HG03060 (cell line): ENCODE data around the gene HTRA3.
"Not testable (repeated sequence)": the region's sequence is repeated elsewhere in the genome, so short reads cannot be mapped to it uniquely, and the experiment has no call there.

Experiments
- ATAC-seq: cut with Tn5 transposase; IDR thresholded peaks from one replicate; pipeline ENCODE4 v1.9.1; 2021; ENCODE audit warnings: low read depth, moderate number of reproducible peaks; ENCODE audit not compliant: unreplicated experiment

Gene HTRA3

DNA sequence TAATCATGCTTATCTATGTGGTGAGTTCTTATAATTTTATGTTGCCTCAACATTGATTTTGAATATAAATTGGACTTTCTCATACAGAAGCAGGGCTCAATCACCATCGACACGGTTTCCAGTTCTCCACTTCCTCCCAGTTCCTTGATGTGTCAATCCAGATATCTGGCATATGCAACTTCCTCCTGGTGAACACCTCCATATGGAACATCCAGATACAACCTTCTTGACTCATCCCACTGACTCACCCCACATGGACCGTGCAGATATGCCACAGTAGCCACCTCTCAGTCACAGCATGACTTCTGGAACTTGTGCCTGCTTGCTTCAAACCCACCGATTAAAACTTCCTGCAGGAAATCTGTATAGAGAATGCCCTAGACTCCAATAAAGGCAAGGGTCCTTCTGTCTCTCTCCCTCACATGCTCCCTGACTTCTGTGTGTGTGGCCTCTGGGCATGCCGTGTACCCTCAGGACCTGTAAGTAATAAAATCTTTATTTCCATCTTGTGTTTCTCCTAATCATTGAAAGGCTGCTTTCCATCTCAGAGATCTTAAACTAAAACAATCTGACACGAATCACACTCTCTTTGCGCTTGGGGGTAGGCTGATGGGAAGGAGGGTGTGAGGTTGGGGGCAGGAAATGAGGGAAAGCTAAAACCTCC lies 67.0 kb downstream of the HTRA3 start:
- ATAC-seq: no peak

DNA sequence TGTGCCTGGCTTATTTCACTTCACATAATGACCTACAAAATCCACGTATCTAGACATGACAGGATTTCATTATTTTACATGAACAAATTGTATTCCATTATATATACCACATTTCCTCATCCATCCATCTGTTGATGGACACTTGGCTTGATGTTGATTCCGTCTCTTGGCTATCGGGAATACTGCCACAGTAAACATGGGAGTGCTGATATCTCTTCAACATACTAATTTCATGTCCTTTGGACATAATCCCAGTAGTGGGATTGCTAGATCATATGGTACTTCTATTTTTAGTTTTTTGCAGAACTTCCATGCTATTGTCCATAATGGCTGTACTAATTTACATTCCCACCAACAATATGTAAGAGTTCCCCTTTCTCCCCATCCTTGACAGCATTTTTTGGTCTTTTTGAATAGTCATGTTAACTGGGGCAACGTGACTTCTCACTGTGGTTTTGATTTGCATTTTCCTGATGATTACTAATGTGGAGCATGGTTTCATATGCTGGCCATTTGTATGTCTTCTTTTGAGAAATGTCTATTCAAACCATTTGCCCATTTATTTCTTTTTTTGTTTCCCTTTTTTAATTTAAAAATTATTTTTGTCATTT lies 68.9 kb downstream of the HTRA3 start:
- no peak for ATAC-seq

DNA sequence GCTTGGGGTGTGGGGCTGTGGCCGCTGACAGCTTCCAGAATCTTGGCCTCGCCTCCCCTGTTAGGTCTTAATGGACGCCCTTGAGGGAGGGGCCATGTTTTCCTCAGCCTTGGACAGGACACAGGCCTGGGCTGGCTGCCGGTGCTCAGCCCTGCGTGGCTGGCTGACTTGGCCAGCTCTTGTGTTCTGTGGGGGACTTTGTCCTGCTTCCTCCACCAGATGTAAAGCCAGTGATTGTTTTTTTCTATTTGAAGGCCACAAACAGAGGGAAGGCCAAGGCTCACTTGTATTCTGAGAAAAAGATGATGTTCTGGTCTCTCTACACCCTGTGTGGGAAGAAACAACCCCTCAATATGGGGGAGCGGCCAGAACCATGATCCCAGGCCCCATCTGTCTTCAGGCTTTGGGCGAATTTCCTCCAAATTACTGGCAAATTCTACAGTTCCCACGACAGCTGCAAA lies 71.3 kb downstream of the HTRA3 start:
- ATAC-seq: no peak

DNA sequence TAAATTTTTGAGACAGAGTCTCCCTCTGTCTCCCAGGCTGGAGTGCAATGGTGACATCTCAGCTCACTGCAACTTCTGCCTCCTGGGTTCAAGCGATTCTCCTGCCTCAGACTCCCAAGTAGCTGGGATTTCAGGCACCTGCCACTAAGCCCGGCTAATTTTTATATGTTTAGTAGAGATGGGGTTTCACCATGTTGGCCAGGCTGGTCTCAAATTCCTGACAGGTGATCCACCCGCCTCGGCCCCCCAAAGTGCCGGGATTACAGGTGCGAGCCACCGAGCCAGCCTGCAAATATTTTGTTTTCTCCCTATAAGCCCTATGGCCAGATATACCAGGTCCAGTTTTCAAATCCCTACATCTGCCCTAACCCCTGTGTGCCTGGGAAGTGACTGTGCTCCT lies 71.7 kb downstream of the HTRA3 start:
- ATAC-seq: not testable (repeated sequence)

DNA sequence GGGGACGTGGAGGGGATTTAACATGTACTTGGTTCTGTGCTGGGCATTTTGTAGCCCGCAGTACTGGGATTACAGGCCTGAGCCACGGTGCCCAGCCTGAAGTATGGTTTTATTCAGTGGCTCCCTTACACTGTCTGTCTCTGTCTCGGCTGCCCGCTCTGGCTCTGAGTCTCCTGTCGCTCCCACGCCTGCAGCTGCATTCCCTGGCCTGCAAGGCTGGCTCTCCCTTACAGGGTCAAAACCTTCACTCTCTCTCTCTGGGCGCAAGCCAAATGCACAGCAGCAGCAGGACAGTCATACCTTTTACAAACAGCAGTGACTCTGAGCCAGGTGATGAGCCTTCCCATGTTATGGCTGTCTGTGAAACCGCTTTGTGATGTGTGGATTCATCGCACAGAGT lies 72.1 kb downstream of the HTRA3 start:
- ATAC-seq: no peak

DNA sequence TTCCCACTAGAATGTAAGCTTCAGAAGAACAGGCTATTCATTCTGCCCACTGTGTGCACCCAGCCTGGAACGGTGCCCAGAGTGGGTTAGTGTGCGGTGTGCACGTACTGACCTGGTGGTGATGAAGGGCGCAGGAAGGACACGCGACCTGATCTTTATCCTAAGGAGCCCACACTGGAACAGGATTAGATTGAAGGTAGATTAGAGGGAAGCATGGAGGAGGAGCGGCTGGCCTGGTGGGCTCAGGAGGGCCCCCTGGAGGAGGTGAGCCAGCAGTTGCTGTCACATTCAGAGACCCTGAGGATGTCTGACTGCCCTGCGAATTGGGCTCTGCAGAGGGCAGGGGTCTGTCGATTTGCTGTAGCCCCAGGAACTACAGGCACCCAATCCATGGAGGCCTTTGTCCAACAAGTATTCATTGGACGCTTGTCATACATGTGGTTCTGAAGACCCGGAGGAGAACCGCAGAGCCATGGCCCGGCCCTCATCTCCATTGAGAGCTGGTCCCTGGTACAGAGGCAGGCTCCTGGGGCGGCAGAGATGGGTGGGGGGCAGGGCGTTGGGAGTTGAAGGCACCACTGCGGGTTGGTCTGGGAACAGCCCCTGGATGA lies 73.2 kb downstream of the HTRA3 start:
- no peak for ATAC-seq

DNA sequence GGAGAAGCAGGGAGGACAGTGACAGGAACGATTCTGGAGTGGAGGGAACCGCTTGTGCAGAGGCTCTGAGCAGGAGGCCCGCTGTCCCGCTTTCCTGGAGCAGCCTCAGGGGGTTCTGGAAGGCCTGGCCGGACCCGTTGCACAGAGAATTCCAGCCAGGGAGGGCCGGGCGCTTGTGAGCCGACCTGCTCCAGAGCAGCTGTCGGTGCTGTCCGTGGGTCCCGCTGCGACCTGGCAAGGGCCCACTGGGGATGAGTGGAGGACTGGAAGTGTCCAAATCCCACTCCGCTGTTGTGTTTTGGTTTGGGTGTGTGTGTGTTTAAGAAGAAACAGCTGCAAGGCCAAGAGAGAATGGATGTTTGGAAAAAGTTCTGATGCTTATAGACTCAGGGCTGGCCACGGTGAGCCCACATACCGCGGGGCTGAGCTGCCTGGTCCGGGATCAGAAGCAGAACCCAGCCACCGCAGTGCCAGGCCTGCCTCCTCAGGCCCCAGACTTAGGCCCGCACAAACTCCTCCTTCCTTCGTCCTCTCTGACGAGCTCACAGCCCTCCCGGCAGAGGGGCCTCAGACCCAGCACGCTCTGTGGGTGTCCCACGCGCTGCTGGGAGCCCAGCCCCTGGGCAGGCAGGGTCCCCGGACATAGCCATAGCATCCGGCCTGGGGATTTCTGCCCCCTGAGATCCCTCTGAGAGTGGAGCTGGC lies 73.9 kb downstream of the HTRA3 start:
- no peak for ATAC-seq

DNA sequence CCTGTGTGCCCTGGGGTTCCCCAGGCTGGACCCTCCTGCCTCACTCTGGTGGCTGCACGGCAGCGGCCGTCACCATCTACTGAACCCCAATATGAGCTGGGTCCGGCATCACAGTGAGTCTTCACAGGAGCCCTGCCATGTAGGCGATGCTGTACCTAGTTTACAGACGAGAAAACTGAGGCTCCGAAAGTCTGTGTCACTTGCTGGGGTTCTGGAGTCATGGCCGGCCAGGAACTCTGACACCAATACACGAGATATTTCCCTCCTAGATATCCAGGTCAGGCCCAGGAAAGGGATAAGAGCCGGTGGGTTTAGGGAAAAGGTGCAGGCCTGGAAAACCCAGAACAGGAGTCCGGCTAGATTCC lies 74.4 kb downstream of the HTRA3 start:
- no peak for ATAC-seq

DNA sequence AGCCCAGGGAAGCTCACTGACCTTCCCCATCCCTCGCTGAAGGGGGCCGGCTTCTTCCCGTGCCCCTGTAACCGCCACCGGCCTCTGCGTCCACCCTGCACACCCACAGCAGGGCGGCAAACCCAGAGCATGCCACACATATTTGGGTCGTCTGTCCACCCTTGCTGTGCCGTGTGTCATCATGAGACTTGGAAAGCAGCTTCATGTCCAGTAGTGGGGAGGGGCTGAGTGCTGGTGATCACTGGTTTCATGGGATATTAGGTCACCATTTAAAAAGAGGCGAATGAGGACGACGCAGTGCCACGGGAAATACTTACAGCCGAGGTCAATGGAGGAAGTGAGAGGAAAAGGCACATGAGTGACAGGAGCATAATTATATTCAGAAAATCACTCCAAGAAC lies 74.8 kb downstream of the HTRA3 start:
- no peak for ATAC-seq

DNA sequence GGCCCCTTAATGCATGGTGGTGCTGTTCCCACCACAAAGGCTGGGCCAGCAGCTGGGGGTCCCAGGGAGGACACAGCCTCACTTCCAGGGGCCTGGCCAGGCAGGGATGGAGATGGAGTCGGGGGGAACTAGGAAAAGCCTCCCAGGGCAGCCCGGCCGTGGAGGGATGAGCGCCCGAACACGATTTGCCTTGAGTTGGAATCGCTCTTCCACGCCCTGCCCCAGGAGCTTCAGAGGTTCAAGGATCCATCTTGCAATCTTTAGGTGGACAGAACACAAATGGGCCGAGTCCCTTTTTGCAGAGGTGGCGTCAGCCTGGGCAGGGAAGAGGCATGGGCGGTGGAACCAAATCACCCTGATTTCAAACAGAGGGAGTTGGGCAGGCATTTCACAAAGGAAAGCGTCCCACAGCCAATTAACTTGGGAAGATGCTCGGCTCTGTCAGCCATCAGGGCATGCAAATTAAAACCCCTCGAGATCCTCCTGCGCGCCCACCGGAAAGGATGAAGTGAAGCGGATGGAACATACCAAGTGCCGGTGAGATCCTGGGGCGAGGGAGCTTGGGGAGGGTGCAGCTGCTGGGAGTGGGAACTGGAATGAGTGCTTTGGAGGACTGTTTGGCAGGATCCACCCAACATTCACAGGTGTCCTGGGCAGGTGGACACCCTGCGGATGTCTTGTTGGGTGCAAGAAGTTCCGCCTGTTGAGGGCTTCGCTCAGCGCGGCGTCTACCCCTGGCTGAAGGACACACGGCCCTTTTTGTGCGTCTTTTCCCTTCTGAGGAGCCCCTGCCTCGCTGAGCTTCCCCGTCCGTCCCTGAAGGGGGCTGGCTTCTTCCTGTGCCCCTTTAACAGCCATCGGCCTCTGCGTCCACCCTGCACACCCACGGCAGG lies 75.7 kb downstream of the HTRA3 start:
- no peak for ATAC-seq

DNA sequence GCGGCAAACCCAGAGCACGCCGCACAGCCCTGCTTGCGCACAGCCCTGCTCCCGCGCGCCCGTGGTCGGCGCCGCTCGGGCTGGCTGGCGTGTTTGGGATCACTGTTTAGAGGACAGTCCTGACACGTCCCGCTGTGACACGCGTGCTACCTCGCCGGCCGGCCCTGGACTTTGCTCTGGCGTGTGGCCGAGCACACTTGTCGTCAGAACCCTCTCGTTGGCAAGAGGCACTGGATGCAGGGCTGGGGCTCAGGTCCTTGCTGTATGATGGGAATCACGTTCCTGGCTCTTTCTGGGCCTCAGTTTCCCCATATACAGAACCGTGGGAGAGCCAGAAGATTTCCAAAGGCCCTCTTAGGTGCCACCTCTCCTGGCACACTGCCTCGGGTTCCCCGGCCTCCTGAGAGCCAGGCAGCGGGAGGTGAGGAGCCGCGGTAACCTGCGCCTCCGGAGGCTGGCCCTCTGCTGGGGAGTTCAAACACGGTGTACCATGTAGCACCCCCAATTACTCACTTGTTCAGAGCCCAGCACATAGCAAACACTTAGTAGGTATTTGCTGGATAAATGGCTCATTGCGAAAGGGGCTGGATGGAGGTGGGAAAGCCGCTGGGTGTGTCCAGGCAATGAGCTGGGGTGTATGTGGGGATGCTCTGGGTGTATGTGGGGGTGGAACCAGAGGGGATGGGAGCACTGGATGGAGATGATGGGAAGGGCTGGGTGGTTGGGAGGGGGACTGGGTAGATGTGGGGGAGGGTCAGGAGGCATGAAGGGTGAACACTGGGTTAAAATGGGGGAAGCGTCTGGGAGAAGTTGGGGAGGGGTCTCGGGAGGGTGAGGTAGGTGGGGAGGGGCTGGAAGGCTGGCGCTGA lies 76.6 kb downstream of the HTRA3 start:
- ATAC-seq: no peak

DNA sequence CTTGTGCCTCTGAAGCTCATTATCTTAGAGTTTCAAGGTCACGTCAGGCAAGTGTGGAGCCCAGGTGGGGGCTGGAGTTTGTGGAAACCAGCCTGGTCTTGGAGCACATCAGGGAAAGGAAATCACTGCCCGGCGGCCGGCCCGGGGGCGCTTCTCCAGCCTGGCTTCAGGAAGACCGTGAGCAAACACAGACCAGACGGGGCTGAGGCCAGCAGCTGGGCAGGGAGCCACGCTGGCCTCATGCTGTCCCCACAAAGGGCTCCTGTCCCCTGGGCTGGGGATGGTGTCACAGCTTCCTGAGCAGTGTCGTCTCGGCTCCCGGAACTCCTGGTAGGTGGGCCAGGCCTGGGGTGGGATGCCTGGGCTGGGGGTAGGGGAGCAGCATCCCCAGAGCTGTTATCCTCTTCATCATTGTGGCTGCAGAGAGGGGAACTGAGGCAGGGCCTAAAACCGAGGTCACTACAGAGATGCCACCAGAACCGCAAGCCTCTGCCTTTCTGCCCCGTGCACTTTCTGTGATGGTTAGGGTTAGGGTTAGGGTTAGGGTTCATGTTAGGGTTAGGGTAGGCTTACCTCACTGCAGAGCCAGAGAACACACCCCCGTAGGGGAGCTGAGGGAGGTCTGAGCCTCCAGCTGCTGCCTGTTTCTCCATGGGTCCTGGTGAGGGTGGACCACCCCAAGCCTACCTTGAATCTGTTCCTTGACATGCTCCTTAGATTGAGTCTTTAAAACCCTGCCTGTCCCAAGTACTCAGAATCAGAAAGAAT lies 77.5 kb downstream of the HTRA3 start:
- ATAC-seq: no peak

DNA sequence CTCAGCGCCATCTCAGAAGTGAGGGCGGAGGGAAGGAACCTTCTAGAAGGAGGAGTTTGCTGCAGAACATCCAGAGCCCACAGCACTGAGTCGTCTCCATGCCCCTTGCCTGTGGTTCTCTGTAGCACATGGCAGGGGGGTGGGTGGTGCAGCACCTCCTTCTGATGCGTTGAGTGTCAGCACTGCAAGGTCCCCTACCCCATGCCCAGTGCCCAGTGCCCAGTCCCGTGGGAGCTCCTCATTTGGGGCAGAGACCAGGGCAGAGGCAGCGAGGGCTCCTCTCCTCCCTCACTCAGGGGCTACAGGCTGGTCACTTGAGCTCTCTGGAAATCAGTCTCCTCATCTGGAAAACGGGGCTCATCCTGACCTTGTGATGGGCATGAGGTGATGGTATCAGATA lies 78.1 kb downstream of the HTRA3 start:
- no peak for ATAC-seq

DNA sequence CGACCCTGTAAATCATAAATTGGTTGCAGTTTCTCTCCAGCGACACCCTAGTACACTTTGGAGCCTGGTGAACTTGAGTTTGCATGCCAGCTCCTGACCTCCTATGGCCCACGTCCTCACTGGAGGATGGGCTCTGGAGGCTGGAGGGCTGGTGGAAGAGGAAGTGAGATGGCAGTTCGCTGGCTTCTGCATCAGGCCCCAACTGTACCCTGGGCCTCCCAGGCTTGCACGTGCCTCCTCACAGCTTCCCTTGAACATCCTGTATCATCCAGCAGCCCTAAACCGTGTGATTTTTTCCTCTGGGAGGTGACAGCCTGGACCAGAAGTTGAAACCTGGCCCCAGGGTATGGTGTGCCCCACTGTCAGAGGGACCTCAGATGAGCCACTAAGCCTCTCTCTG lies 78.5 kb downstream of the HTRA3 start:
- no peak for ATAC-seq

DNA sequence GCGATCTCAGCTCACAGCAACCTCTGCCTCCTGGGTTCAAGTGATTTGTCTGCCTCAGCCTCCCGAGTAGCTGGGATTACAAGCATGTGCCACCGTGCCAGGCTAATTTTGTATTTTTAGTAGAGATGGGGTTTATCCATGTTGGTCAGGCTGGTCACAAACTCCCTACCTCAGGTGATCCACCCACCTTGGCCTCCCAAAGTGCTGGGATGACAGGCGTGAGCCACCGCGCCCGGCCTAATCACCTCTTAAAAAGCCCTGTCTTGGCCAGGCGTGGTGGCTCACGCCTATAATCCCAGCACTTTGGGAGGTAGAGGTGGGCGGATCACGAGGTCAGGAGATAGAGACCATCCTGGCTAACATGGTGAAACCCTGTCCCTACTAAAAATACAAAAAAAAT lies 79.7 kb downstream of the HTRA3 start:
- ATAC-seq: not testable (repeated sequence)

DNA sequence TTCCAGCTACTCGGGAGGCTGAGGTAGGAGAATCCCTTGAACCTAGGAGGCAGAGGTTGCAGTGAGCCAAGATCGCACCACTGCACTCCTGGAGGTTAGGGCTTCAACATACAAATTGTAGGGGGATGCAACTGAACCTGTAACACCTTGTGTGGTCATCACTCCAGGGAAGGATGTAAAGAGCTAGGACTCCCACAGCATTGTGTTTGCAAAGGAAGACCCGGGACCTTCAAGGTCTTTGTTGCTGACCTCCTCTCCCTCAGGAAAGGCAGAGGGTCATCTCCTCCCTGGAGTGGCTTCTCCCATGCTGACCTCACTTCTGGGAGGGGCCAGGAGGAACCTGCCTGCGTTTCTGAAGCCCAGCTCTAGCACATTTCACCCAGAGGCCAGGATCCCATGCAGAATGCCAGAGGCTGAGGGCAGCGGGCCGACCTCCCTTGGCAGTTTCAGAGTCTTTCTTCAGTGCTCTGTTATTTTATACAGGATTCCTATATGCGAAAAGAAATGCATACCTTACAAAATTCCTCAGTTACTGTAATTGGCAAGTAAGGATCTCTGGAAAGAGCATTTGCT lies 80.2 kb downstream of the HTRA3 start:
- ATAC-seq: no peak

DNA sequence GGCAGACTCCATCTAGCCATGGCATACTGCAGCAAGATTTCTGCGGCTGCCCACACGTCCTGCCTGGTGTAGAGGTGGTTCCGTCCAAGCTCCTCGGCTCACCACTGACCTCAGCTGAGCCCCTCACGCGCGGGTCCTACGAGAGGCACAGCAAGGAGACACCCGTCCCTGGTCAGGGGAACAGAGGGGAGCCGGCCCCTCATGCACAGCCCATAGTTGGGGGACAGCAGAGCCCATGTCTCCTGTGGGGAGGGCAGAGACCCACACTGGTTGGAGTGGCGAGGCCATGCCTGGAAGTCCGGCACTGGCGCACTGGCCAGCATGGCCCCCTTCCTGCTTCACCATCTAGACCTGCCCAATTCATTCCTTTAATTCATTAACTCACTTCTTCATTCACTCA lies 80.8 kb downstream of the HTRA3 start:
- ATAC-seq: no peak

DNA sequence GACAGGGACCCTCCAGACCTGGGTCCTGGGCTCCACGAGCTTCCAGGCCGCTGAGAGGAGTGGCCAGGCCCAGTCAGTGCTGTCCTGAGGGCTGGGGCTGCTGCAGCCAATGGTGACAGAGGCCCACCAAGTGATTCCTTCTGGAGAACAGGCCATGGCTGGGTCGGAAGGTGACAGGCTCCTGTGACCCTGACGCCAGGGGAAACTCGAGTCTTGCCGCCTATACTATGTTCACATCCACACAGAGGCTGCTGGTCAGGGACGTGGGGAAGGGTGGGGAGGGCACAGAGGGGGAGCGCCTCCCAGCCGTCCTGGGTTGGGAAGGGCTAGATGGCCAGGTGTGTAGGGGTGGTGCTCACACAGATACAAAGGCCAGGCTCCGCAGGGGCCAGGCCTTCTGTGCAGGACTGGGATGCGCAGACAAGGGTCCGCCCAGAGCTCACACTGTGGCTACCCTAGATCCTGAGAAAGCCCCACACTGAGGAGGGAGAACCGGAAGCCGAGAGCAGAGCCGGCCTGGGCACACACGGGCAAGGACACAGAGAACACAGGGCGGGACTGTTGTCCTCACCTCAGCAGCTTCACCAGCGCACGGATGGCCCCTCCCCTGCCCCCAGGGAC lies 81.4 kb downstream of the HTRA3 start:
- no peak for ATAC-seq
